Choroid plexus epithelial cell (primary cell): ENCODE measurements around the gene ZNF841.

Source experiments
- DNase-seq: peaks from one replicate; pipeline ENCODE4 v3.0.0-alpha.2; 2010; ENCODE audit warnings: low read depth
- H3K4me3 ChIP-seq: 2 replicates; pipeline ENCODE4 v1.5.1; 2011; ENCODE audit warnings: low read depth, mild to moderate bottlenecking, control low read depth, low read length, moderate library complexity
- CTCF ChIP-seq: conservative IDR thresholded peaks from 2 replicates; pipeline ENCODE4 v1.5.1; 2011; ENCODE audit warnings: low read depth, mild to moderate bottlenecking, control low read depth, inconsistent platforms, low read length, moderate library complexity

The ZNF841 gene

GRCh38 chr19:52138278-52138982 is 42.9 kb upstream of the ZNF841 start:
- peak; percentile 15 for DNase-seq
- peak overlapping the region; percentile 86 for H3K4me3 ChIP-seq
- TF ChIP-seq CTCF: no peak

DNA sequence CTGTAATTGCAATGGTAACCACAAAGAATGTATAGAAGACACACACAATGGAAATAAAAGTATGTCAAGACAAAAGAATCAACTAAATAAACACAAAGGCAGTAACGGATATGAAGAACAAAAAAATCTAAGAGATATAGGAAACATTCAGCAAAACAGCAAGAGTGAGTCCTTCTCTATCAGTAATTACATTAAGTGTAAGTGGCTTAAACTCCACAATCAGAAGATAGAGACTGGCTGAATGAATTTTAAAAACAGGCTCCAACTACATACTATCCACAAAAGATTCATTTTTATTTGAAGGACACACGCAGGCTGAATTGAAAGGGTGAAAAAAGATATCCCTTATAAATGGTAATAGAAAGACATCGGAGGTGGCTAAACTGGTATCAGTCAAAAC is 24.7 kb upstream of the ZNF841 start:
- no peak overlapping the region for H3K4me3 ChIP-seq
- TF ChIP-seq CTCF: no peak
- no peak for DNase-seq

DNA sequence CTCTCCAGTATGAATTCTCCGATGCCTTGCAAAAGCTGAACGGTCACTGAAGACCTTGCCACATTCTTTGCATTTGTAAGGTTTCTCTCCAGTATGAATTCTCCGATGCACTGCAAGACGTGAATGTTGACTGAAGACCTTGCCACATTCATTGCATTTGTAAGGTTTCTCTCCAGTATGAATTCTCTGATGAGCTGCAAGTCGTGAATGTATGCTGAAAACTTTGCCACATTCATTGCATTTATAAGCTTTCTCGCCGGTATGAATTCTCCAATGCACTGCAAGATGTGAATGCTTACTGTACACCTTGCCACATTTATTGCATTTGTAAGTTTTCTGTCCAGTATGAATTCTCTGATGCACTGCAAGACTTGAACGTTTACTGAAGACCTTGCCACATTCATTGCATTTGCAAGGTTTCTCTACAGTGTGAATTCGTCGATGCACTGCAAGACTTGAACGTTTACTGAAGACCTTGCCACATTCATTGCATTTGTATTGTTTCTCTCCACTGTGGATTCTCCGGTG is 20.0 kb upstream of the ZNF841 start:
- TF ChIP-seq CTCF: no peak
- no peak overlapping the region for H3K4me3 ChIP-seq
- DNase-seq: no peak

- no peak overlapping the region for H3K4me3 ChIP-seq
- no peak for TF ChIP-seq CTCF
- no peak for DNase-seq
These were observed 19.1 kb upstream of the ZNF841 start for GRCh38 chr19:52114691-52115090.

- DNase-seq: no peak
- no peak overlapping the region for H3K4me3 ChIP-seq
- no peak for TF ChIP-seq CTCF
These were observed 17.1 kb upstream of the ZNF841 start for GRCh38 chr19:52112624-52113023.

DNA sequence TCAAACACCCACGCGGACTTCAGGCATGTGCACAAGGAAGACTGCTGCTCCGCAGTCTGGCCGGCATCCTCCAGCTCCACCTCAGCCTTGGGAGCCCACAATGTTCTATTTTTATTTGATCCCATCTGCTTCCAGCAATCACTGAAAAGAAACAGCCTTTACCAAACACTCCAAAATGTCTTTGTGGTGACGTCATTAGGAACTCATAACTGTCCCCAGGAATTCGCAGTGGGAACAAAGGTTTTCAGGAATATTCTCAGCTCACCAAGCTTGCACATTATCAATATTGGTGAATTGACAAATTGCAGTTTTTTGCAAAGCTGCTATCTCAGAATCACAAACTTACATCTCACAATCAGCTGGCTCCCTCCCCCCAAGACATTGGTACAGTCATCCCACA is 15.2 kb upstream of the ZNF841 start:
- H3K4me3 ChIP-seq: no peak overlapping the region
- TF ChIP-seq CTCF: no peak
- no peak for DNase-seq

GRCh38 chr19:52102782-52103181 is 7.2 kb upstream of the ZNF841 start:
- no peak for TF ChIP-seq CTCF
- no peak for DNase-seq
- H3K4me3 ChIP-seq: no peak overlapping the region
